ENCODE measurements around the gene ARHGAP26.
"Not testable (repeated sequence)": the region's sequence is repeated elsewhere in the genome, so short reads cannot be mapped to it uniquely, and the experiment has no call there.

The ARHGAP26 gene

DNA sequence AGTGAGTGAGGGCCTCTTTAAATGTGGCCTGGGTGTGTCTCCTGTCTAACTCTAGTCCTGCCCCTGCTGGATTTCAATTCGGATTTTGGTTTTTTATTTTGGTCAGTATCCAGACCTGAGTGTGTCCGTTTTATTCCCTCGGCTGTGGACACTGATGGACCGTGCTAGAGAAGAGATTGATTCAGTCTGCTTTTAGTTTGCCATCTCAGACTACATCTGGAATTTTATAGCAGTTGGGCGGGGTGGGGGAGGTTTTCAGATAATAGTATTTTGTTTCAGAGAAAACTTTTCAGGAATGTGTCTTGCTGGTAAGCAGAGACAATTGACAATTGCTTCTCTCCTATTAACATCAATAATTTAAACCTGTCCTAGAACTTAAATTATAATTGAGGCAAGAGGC, 308.1 kb downstream of the ARHGAP26 start:
- no peak for DNase-seq (ENCODE audit: low read depth)

DNA sequence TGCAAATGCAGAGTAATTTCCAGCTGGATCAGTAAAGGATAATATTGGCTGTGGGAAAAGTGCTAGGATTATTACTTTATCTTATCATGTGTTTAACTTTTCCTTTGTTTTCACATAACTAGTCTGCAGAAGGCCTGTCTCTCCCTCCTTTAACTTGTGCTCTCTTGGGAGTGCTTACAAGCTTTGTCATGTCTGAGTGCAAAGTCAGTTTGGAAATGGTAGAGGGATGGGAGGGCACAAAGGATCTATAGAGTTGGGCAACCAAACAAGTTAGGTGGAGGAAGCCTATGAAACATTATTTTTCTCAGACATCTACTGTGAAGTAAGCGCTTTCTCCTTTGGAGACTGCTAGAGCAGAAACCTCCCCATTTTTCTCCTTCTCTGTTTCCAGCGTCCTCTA, 308.8 kb downstream of the ARHGAP26 start:
- no peak overlapping the region for H3K4me3 ChIP-seq (ENCODE audit: low read depth, low read length)
- no peak for DNase-seq (ENCODE audit: low read depth)

More for the DNA sequence above, 308.1 kb downstream of the ARHGAP26 start:
- H3K4me3 ChIP-seq (ENCODE audit: low read depth, low read length), result no peak overlapping the region

DNA sequence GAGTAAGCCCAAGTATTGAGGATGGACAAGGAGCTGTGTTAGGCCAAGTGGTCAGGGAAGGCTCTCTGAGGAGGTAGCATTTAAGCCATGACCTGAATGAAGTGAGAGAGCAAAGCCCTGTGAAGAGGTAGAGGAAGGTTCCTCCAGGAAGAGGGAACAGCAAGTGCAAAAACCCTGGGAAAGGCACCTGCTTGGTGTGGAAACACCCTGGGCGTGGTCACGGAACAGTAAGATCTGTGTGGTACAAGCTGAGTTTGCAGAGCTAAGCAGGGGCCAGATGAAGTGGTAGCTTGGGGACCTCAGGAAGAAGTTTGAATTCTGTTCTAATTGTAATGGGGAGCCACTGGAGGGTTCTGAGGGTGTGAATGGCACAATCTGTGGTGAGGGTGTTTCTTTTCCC, 310.2 kb downstream of the ARHGAP26 start:
- no peak overlapping the region for H3K4me3 ChIP-seq (ENCODE audit: low read depth, low read length)
- DNase-seq (ENCODE audit: low read depth), result no peak

DNA sequence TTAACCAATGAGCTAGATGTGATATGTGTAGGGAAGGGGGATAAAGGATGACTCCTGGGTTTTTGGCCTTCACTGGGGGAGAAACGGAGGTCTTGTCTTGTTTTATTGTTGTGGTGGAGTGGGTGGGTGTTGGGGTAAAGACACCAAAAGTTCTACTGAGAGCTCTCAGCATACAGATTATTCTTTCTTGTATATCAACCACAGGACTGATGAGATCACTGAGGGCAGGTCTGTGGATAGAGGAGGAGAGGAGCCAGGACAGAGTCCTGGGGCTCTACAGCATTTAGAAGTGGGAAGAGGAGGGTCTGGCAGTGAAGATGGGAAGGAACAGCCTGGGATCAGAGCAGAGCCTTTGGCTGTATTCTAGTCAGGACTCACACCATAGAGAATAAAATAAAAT, 310.8 kb downstream of the ARHGAP26 start:
- no peak overlapping the region for H3K4me3 ChIP-seq (ENCODE audit: low read depth, low read length)
- no peak for DNase-seq (ENCODE audit: low read depth)

DNA sequence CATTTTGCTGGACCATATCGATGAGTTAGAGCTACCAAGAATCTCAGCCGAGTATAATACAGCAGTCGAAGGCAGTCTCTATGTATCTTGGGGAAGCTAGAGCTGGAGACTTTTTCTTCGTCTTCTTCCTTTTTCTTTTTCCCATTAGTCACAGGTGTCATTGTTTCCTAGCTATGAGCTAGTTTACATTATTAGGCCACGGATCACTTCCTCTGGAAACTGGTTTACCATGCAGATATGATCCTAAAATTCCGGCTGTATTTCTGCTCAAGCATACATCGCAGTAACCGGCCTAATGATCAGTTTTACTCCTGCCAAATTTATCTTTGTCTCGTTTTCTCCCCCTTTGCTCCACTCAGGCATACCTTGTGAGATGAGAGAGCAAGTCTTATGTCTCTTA, 312.8 kb downstream of the ARHGAP26 start:
- H3K4me3 ChIP-seq (ENCODE audit: low read depth, low read length), result no peak overlapping the region
- DNase-seq (ENCODE audit: low read depth), result no peak

DNA sequence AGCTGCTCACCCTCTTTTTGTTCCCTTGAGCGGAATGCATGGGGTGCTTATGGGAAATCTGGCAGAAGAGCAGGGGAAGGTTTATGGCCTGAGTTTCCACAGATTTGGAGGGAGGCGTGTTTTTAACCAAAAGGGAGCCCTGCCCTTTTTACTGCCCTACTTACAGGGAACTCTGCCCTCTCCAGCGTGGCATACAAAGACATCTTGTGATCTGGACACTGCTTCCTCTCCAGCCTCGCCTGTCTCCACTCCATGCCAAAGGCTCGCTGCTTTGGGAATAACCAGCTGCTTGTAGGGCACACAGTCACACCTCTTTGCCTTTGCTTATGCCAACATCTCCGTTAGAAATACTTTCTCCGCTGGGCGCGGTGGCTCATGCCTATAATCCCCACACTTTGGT, 314.2 kb downstream of the ARHGAP26 start:
- DNase-seq (ENCODE audit: low read depth), result no peak
- H3K4me3 ChIP-seq (ENCODE audit: low read depth, low read length), result no peak overlapping the region

DNA sequence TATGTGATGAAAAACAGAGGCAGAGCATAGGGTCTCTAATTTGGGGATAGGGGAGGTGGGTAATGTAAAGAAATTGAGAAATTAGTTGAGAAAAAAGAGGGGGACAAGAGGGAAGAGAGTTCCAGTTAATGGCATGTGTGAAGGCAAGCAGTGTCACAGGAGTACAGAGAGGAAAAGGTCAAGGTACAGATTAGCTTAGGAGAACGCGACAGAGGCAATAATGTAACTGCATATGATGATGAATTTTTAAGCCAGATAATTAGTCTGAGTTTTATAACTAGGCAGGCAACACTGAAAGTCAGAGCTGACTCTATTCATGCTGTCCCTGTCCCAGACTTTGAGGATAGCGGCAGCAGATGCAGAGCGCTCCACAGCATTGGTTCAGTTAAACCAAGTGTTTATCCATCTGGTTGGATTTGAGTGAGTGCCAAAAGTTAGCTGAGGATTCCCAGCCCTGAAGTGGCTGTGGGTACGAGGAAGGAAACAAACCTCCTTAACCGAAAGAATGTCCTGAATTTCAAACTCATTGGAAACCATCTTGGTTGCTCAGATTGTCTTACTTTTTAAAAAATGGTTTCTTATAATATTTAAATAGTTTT, 315.2 kb downstream of the ARHGAP26 start:
- DNase-seq (ENCODE audit: low read depth), result no peak
- H3K4me3 ChIP-seq (ENCODE audit: low read depth, low read length), result no peak overlapping the region

DNA sequence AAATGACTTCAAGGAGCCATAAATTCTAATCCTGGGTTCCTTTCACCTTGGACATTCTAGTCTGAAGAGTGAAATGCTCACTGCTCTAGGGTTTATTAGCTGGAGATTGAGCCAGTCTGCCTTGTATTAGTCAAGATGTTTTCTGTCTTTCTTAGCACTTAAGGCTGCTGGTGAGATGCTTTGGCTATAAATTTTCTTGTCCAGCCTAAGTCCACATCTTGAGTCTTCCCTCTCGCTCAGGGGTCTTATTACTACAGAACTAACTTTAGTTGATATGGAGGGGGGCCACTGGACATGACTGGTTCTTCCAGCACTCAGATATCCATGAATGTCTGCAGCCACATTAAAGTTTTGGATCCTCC, 316.4 kb downstream of the ARHGAP26 start:
- H3K4me3 ChIP-seq (ENCODE audit: low read depth, low read length), result no peak overlapping the region
- DNase-seq (ENCODE audit: low read depth), result no peak

DNA sequence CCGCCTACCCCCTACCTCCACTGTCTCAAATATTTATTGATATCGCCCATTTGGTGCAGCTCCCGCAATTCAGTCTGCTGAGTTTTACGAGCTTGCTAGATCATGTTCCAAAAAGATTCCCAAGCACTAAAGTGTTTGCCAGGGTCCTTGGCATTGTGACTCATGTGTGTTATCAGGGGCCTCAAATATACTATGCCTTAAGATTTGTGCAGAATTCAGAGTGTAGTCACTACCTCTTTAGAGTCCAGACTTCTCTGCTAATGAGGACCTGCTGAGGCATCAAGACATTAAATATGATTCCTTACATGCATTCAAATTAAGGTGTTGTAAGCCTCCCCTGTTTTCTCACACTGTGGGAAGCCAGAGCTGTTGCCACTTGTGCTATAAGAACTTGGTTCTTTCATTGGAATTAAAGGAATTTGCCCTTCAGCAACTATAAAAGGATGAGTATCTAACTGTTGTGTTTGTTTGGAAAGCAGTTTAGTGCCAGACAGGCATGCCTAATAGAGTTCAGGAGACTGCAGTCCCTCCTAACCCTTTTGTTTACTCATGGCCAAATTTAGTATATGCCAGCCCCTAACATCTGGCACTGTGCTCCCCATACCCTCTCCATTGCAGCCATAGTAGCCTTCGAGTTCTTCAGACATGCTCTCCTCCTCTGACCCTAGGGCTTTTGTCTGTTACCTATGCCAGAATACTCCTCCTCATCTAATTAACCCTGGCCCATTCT, 316.9 kb downstream of the ARHGAP26 start:
- no peak for DNase-seq (ENCODE audit: low read depth)
- no peak overlapping the region for H3K4me3 ChIP-seq (ENCODE audit: low read depth, low read length)

DNA sequence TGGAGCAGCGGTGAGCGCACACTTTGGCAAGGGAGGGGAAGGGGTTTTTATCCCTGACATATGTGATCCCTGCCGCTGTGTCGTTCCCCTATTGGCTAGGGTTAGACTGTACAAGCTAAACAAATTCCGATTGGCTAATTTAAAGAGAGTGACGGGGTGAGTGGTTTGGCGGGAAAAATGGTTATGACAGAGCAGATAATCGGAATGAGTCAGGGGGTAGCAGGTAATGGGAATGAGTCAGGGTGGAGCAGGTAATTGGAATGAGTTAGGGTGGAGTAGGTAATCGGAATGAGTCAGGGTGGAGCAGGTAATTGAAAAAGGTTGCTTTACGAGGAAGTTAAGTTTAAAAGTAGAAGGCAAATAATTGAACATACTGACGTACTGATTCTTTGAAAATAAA, 318.5 kb downstream of the ARHGAP26 start:
- not testable (repeated sequence) for DNase-seq (ENCODE audit: low read depth); H3K4me3 ChIP-seq (ENCODE audit: low read depth, low read length)

DNA sequence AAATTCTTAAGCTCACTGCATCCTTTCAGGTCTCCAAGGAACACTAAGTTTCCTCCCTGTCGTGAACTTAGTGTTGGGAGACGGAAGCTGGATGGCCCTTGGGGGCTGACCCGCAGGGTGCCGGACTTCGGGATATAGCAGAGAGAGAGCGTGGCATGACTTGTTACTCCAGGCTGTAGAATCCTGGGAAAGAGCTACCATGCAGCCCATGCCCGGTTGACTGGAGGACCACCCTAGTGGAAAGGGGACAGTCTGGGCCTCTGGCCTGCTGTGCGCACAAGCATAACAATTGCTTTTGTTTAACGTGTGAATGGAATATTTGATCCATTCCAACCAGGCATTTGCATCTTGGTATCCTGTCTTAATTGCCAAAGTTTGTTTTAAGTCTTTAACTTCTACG, 319.9 kb downstream of the ARHGAP26 start:
- DNase-seq (ENCODE audit: low read depth); H3K4me3 ChIP-seq (ENCODE audit: low read depth, low read length): not testable (repeated sequence)

DNA sequence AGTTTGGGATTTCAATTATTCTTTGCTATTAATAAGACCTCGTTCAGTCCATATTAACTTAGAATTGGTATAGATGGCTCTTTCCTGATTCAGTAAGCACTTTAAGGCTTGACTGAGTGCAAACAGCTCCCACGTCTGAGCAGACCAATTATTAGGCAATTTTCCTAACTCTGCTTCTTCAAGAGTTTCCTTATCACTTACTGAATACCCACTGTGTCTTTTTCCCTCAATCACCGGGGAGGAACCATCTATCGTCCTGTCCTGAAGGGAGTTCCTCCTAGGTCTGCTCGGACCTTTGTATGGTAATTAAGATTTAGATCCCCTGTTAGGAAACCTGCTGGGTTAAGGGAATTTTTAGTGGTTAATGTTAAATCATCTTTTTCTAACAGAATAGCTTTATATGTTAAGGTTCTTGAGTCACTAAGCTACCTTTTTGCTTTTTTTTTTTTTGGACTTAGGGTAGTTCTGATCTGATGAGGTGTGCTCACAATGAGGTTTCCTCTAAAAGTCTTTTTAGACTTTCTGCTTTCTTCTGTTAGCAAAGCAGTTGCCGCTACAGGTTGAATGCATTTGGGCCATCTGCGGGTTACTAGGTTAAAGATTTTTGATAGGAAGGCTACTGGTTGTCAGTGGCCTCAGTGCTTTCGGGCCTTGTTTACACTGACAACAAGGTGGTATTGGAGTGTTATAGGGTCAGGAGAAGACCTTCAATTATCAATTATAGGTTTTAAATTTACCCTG, 322.7 kb downstream of the ARHGAP26 start:
- not testable (repeated sequence) for DNase-seq (ENCODE audit: low read depth); H3K4me3 ChIP-seq (ENCODE audit: low read depth, low read length)

DNA sequence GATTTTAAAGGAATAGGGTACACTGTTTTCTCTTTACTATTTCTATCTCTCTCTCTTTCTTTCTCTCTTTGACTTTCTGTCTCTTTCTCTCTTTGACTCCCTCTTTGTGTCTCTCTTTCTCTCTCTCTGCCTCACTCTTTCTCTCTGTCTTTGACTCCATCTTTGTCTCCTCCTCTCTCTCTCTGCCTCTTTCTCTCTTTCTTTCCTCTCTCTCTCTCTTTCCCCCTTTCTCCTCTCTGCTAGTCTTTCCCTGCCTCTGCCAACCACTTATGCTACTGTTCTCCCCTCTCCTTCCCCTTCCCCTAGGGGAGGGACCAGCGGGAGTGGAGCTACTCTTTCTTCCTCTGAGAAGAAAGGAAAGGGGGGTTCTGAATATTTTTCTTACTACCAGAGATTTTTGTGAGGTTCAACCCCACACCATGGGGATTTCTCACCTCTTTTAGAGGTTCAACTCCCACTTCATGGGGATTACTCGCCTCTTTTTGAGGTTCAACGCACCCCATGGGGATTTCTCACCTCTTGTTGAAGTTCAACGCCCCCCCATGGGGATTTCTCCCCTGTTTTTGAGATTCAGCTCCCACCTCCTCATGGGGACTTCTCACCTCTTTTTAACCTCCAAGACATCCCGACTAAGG, 323.4 kb downstream of the ARHGAP26 start:
- H3K4me3 ChIP-seq (ENCODE audit: low read depth, low read length), result no peak overlapping the region
- DNase-seq (ENCODE audit: low read depth), result no peak

DNA sequence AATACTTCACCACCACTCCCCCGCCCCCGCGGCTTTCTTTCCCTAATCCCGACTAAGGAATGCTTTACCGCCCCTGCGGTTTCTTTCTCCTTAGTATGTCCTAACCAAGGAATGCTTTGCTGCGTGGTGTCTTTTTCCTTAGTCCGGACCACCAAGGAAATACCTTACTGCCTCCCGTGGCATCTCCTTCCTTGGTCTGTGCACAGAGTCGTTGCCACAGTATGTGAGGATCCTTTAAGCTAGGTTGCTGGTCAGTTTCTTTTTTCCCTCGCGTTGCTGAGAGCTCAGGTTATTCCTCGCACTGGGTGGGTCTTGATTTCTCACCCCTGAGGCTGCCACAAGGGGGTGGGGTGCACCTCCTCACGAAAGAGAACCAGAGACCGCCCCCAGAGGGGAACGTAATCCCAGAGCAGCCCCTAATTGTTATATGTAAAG, 323.9 kb downstream of the ARHGAP26 start:
- H3K4me3 ChIP-seq (ENCODE audit: low read depth, low read length), result no peak overlapping the region
- no peak for DNase-seq (ENCODE audit: low read depth)

DNA sequence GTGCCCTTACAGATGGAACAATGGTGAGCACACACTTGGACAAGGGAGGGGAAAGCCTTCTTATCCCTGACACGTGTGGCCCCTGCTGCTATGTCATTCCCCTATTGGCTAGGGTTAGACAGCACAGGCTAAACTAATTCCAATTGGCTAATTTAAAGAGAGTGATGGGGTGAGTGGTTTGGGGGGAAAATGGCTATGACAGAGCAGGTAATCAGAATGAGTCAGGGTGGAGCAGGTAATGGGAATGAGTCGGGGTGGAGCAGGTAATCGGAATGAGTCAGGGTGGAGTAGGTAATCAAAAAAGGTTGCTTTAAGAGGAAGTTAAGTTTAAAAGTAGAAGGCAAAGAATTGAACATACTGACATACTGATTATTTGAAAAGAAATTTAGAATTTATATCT, 324.4 kb downstream of the ARHGAP26 start:
- not testable (repeated sequence) for DNase-seq (ENCODE audit: low read depth); H3K4me3 ChIP-seq (ENCODE audit: low read depth, low read length)

DNA sequence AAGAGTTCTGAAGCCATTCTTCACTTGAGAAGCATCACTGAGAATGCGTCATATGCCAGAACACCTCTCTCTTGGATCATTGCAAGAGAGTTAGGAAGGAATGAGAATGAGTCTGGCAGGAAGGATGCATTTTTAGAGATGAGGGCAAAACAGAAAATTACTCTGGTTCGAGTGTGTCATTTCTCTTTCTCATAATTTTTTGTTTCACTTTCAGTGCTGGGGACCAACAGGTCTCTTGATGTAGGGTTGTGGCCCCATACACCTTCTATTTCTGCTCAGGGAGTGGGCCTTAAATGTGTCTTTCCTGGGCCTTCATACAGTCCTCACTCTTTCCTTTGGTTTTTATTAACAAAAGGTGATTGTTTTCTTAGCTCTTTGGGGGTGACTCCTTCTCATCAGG, 330.9 kb downstream of the ARHGAP26 start:
- no peak overlapping the region for H3K4me3 ChIP-seq (ENCODE audit: low read depth, low read length)
- DNase-seq (ENCODE audit: low read depth), result no peak

DNA sequence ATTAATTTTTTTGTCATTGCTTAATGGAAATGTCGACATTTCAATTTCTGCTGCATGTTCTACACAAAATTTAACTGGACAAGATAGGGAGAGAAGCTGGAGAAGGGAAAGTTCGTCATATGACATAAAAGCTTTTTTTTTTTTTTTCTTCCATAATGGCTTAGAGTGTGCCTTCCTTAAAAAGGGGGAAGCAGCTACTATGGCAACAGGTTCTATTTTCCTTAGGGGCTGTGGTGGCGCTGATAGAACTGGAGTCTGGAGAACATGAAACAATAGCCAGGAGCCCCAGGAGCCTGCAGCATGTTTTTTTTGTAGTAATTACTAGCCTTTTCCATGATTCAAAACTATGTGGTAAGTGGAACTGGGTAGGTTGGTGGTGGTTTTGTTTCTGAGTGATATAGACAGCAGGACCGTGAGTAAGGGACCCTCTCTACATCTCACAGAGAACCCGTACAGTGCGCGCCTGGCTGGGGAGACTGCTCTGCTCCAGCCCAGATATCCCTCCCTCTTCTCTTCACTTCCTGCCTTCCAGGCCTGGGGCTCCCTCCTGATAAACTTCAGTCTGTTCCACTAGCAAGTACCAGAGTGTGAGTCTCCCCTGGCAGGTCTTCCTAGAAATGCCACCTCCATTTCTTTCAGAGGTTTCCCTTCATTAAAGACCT, 331.7 kb downstream of the ARHGAP26 start:
- no peak for DNase-seq (ENCODE audit: low read depth)
- no peak overlapping the region for H3K4me3 ChIP-seq (ENCODE audit: low read depth, low read length)

DNA sequence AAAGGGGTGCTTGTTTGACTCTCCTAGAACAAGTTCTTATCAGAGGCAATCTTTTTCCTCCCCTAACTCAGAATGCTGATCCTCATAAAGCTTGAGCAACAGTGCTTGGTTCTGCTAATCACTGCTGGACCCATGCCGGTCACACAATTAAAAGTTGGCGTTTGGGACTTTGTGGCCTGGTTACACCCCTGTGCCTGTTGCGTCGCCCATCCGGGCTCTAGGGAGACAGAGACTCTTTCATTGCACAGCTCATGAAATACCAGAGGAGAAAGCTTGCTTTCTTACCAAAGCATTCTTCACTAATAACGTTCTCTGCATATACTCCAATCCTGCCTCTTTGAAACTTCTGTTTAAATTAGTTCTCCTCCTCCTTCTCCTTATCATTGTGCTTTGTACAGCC, 332.2 kb downstream of the ARHGAP26 start:
- DNase-seq (ENCODE audit: low read depth), result no peak
- no peak overlapping the region for H3K4me3 ChIP-seq (ENCODE audit: low read depth, low read length)

DNA sequence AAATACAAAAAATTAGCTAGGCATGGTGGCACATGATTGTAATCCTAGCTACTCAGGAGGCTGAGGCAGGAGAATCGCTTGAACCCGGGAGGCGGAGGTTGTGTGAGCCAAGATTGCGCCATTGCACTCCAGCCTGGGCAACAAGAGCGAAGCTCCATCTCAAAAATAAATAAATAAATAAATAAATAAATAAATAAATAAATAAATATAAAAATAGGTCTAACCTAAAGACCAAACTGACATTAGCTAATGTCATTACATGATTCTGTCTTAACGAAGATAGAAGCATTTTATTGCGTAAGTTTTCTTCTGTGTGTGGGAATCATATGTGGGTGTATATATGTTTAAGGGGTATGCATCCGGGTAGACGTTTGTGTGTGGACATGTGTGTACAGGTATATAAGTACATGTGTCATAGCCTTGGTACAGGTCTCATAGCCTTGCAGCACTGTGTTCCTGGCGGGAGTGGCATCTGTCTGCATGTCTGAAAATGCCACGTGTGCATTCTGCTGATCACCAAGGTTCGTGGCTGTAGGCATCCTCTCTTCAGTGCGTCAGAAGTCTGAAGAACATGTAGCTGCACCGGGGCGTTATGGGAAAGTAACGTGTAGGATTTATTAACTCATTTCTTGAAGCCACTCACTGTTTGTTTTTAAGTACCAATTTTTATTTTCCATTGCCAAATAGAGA, 335.2 kb downstream of the ARHGAP26 start:
- H3K4me3 ChIP-seq (ENCODE audit: low read depth, low read length), result no peak overlapping the region
- no peak for DNase-seq (ENCODE audit: low read depth)
